A549 (cell line): ENCODE results near the gene CCDC102B. TPM values are rescaled to one million over a fixed set of nuclear protein-coding genes. Genes with fewer than 3 reads are reported as not detected.

Experiments
- ATAC-seq, 2 experiments: fragments of 200-7000 bp in 1 of 2; fragments of >200 bp in 1 of 2; cut with Nextera tagmentation in 1 of 2; cut with Tn5 transposase in 1 of 2; 3 replicates each; pipeline versions ENCODE4 v1.8.0 to v1.9.1; 2018 to 2020; ENCODE audit warnings: mild to moderate bottlenecking in 1 of 2, moderate library complexity in 1 of 2
- CTCF ChIA-PET: fragments of 300-600 bp; sonication (Branson Sonifier 250); formaldehyde crosslinking; extraction: SDS; loops from one replicate; lab custom pipeline; 2021; ENCODE audit warnings: antibody characterized with exemption, inconsistent platforms; lab: Yijun Ruan, JAX
- POLR2A ChIA-PET: fragments of 350-600 bp; formaldehyde crosslinking; extraction: SDS; loops from one replicate; lab custom pipeline; 2021; ENCODE audit warnings: antibody characterized with exemption, inconsistent platforms; lab: Yijun Ruan, JAX
- DNase-seq, 2 experiments: peaks; one replicate each; pipeline versions ENCODE4 v3.0.0 to v3.0.0-alpha.2; 2011 to 2016; ENCODE audit warnings: low read depth in 1 of 2, low spot score in 1 of 2
- FAIRE-seq: peaks from 2 replicates; lab custom pipeline; 2011; peaks lifted over from hg19 to GRCh38; lab: Jason Lieb, UNC
- H3K27ac ChIP-seq, 2 experiments: fragments of >200 bp; sonication (Bioruptor Twin); formaldehyde crosslinking; 3 replicates each; pipeline ENCODE4 v1.5.1; 2016 to 2017
- H3K4me1 ChIP-seq: fragments of >200 bp; sonication (Bioruptor Twin); formaldehyde crosslinking; 3 replicates; pipeline ENCODE4 v1.6.1; 2016
- H3K4me2 ChIP-seq: fragments of >200 bp; sonication (Bioruptor Twin); formaldehyde crosslinking; 3 replicates; pipeline ENCODE4 v1.6.1; 2016
- H3K4me3 ChIP-seq: fragments of >200 bp; sonication (Bioruptor Twin); formaldehyde crosslinking; 3 replicates; pipeline ENCODE4 v1.5.1; 2016
- H3K9me3 ChIP-seq: fragments of >200 bp; sonication (Bioruptor Twin); formaldehyde crosslinking; 3 replicates; pipeline ENCODE4 v1.6.1; 2016
- BHLHE40 ChIP-seq: IDR thresholded peaks from 2 replicates; pipeline ENCODE4 v1.6.1; 2012; ENCODE audit warnings: low read depth, low read length, inconsistent platforms
- CEBPB ChIP-seq, 2 experiments: fragments of >200 bp in 1 of 2; sonication (Bioruptor Twin) in 1 of 2; formaldehyde crosslinking in 1 of 2; IDR thresholded peaks; 2 replicates each; pipeline ENCODE4 v1.6.1; 2012 to 2016
- EHMT2 ChIP-seq: fragments of 200-600 bp; sonication (generic); IDR thresholded peaks from 2 replicates; pipeline ENCODE4 v1.6.1; 2016; ENCODE audit warnings: antibody characterized with exemption, low read depth, mild to moderate bottlenecking, moderate library complexity
- ELK1 ChIP-seq: fragments of 150-350 bp; IDR thresholded peaks from 2 replicates; pipeline ENCODE4 v1.6.1; 2014; ENCODE audit warnings: low read depth, mild to moderate bottlenecking, low read length
- FOSB ChIP-seq: fragments of 250-450 bp; sonication (Bioruptor Pico); IDR thresholded peaks from 2 replicates; pipeline ENCODE4 v1.5.0; 2020; ENCODE audit warnings: mild to moderate bottlenecking, moderate library complexity
- FOSL2 ChIP-seq, 2 experiments: fragments of 450-650 bp in 1 of 2; fragments of >200 bp in 1 of 2; sonication (Bioruptor Twin) in 1 of 2; formaldehyde crosslinking; IDR thresholded peaks; 2 replicates each; pipeline versions ENCODE4 v1.5.0 to v1.6.1; 2016 to 2020; ENCODE audit warnings: mild to moderate bottlenecking in 1 of 2, moderate library complexity in 1 of 2
- FOXS1 ChIP-seq: fragments of 250-450 bp; sonication (Bioruptor Pico); IDR thresholded peaks from 2 replicates; pipeline ENCODE4 v1.5.0; 2020; ENCODE audit warnings: mild to moderate bottlenecking, moderate library complexity
- HDAC2 ChIP-seq: fragments of 200-600 bp; sonication (generic); IDR thresholded peaks from 2 replicates; pipeline ENCODE4 v1.6.1; 2016
- HES2 ChIP-seq: fragments of >200 bp; sonication (Bioruptor Twin); formaldehyde crosslinking; IDR thresholded peaks from 2 replicates; pipeline ENCODE4 v1.6.1; 2016
- HEYL ChIP-seq: fragments of 250-450 bp; sonication (Bioruptor Pico); IDR thresholded peaks from 2 replicates; pipeline ENCODE4 v1.8.0; 2021; ENCODE audit warnings: mild to moderate bottlenecking, moderate library complexity
- HOXA7 ChIP-seq: fragments of 250-450 bp; sonication (Bioruptor Pico); IDR thresholded peaks from 2 replicates; pipeline ENCODE4 v1.5.0; 2020; ENCODE audit warnings: mild to moderate bottlenecking, moderate library complexity
- JUN ChIP-seq, 2 experiments: fragments of >200 bp; sonication (Bioruptor Twin); formaldehyde crosslinking; IDR thresholded peaks; 2 replicates in 1 of 2; 3 replicates in 1 of 2; pipeline ENCODE4 v1.6.1; 2016 to 2017
- JUNB ChIP-seq: fragments of >200 bp; sonication (Bioruptor Twin); formaldehyde crosslinking; IDR thresholded peaks from 2 replicates; pipeline ENCODE4 v1.6.1; 2016
- KDM5A ChIP-seq: fragments of 200-600 bp; sonication (generic); IDR thresholded peaks from 2 replicates; pipeline ENCODE4 v1.6.1; 2016; ENCODE audit warnings: antibody characterized with exemption, mild to moderate bottlenecking
- MAFK ChIP-seq: fragments of 450-650 bp; IDR thresholded peaks from 2 replicates; pipeline ENCODE4 v1.6.1; 2014; ENCODE audit not compliant: partially characterized antibody
- MAZ ChIP-seq: fragments of 150-350 bp; IDR thresholded peaks from 2 replicates; pipeline ENCODE4 v1.6.1; 2014; ENCODE audit warnings: antibody characterized with exemption, low read depth, low read length, borderline replicate concordance
- MYC ChIP-seq: IDR thresholded peaks from 2 replicates; pipeline ENCODE4 v1.6.1; 2012; ENCODE audit warnings: mild to moderate bottlenecking, inconsistent platforms, low read length, improper control_type of control experiment, borderline replicate concordance
- NPAS2 ChIP-seq: fragments of 250-450 bp; sonication (Bioruptor Pico); IDR thresholded peaks from 2 replicates; pipeline ENCODE4 v1.8.0; 2022; ENCODE audit warnings: mild to moderate bottlenecking, moderate library complexity, borderline replicate concordance
- PHF8 ChIP-seq: fragments of 200-600 bp; sonication (generic); IDR thresholded peaks from 2 replicates; pipeline ENCODE4 v1.6.1; 2016; ENCODE audit warnings: low read depth, mild to moderate bottlenecking, antibody characterized with exemption, moderate library complexity, borderline replicate concordance
- RAD21 ChIP-seq, 2 experiments: fragments of >200 bp in 1 of 2; sonication (Bioruptor Twin) in 1 of 2; formaldehyde crosslinking in 1 of 2; IDR thresholded peaks in 1 of 2; conservative IDR thresholded peaks in 1 of 2; 2 replicates in 1 of 2; 3 replicates in 1 of 2; pipeline ENCODE4 v1.6.1; 2012 to 2018; ENCODE audit warnings: inconsistent platforms in 1 of 2
- RCOR1 ChIP-seq: fragments of 150-350 bp; IDR thresholded peaks from 2 replicates; pipeline ENCODE4 v1.6.1; 2014; ENCODE audit warnings: antibody characterized with exemption, low read length, low read depth
- RFX5 ChIP-seq: fragments of 450-650 bp; IDR thresholded peaks from 2 replicates; pipeline ENCODE4 v1.7.1; 2014; ENCODE audit warnings: antibody characterized with exemption, mild to moderate bottlenecking, moderate library complexity
- TP53 ChIP-seq: fragments of 250-450 bp; sonication (Bioruptor Pico); IDR thresholded peaks from 2 replicates; pipeline ENCODE4 v1.5.0; 2021; ENCODE audit warnings: mild to moderate bottlenecking, moderate library complexity
- ZFP36 ChIP-seq: fragments of 450-650 bp; IDR thresholded peaks from 2 replicates; pipeline ENCODE4 v1.6.1; 2014; ENCODE audit warnings: borderline replicate concordance; ENCODE audit not compliant: partially characterized antibody
- ZNF302 ChIP-seq: fragments of 250-450 bp; sonication (Bioruptor Pico); IDR thresholded peaks from 2 replicates; pipeline ENCODE4 v1.9.0; 2021; ENCODE audit warnings: inconsistent platforms, mild to moderate bottlenecking, moderate library complexity
- ZSCAN20 ChIP-seq: fragments of 250-450 bp; sonication (Bioruptor Pico); IDR thresholded peaks from 2 replicates; pipeline ENCODE4 v1.8.0; 2022; ENCODE audit warnings: mild to moderate bottlenecking, moderate library complexity
- WGBS: methylation state at CpG from one replicate; pipeline ENCODE4 v1.1.6; 2017; ENCODE audit errors: missing lambda C conversion rate; 5-methylcytosine and 5-hydroxymethylcytosine counted together
- polyA plus RNA-seq, 4 experiments: library from polyadenylated mRNA; depleted of rRNA in 3 of 4; stranded (reverse); fragments of >200 nt; fragmentation: RNase III in 1 of 4; extraction: RNeasy Plus Mini Kit Qiagen cat#74134 plus additional on column Dnase treatment in 1 of 4; gene quantifications; 2 replicates in 3 of 4; 3 replicates in 1 of 4; pipeline ENCODE4 v1.2.3, GENCODE V29; 2011 to 2017
- TF ChIP-seq, protein P1 (sequence below): IDR thresholded peaks from 2 replicates; pipeline ENCODE4 v1.6.1; 2012

CCDC102B gene
- polyA plus RNA-seq, 2 of the 4 experiments (the other 2 are of a cell fraction): 1.2 to 1.6 TPM

- Histone ChIP-seq H3K4me1 (no peaks in the 10 kb centered on the region), H3K4me3 (no peak overlapping the region), H3K27ac (no peak overlapping the region)
- POLR2A ChIA-PET: no interaction called here
- DNase-seq: no peak
- CTCF ChIA-PET: no interaction called here
- ATAC-seq: no peak
- no peak for TF ChIP-seq EHMT2
- no peak for TF ChIP-seq CEBPB (IDR thresholded peaks at IDR 0.05)
- TF ChIP-seq KDM5A: no peak
- no peak for TF ChIP-seq NPAS2 (CRISPR knock-in tag)
- TF ChIP-seq ELK1: no peak
- TF ChIP-seq JUN (IDR thresholded peaks at IDR 0.05): no peak
- no peak for TF ChIP-seq ZFP36
- TF ChIP-seq MAFK: no peak
- TF ChIP-seq BHLHE40: no peak
- no peak for TF ChIP-seq ZNF302 (CRISPR knock-in tag)
- TF ChIP-seq MYC: no peak
- TF ChIP-seq FOSB (CRISPR knock-in tag): no peak
- TF ChIP-seq JUNB: no peak
- no peak for TF ChIP-seq RCOR1
- TF ChIP-seq HOXA7 (CRISPR knock-in tag): no peak
- TF ChIP-seq RFX5: no peak
- TF ChIP-seq HEYL (CRISPR knock-in tag): no peak
- no peak for TF ChIP-seq HES2
- TF ChIP-seq, all 56 proteins: peak for 0
- Histone ChIP-seq H3K4me2 (no peak overlapping the region), H3K9me3 (no peaks in the 10 kb centered on the region)
- WGBS: 31% methylated on average over 2 of the region's 2 CpGs
- FAIRE-seq: no peak
Measured at GRCh38 chr18:68919900-68920299, 122.0 kb downstream of the CCDC102B start.

GRCh38 chr18:68922392-68922791 is 124.5 kb downstream of the CCDC102B start:
- H3K27ac ChIP-seq: no peak overlapping the region
- POLR2A ChIA-PET: no interaction called here
- CTCF ChIA-PET: no interaction called here
- ATAC-seq: no peak
- H3K4me1 ChIP-seq: no peaks in the 10 kb centered on the region
- no peak for DNase-seq
- H3K9me3 ChIP-seq: no peaks in the 10 kb centered on the region
- no peak overlapping the region for H3K4me2 ChIP-seq
- no peak for FAIRE-seq
- WGBS: 11% methylated on average over 3 of the region's 3 CpGs
- no peak overlapping the region for H3K4me3 ChIP-seq
- no peak for TF ChIP-seq TP53 (CRISPR knock-in tag)
- TF ChIP-seq, protein P1, sequence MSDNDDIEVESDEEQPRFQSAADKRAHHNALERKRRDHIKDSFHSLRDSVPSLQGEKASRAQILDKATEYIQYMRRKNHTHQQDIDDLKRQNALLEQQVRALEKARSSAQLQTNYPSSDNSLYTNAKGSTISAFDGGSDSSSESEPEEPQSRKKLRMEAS: no peak
- no peak for TF ChIP-seq RAD21 (conservative IDR thresholded peaks at IDR 0.05 in 1 of 2, IDR thresholded peaks at IDR 0.05 in 1 of 2)
- TF ChIP-seq FOSL2 (IDR thresholded peaks at IDR 0.05): no peak
- no peak for TF ChIP-seq FOSL2 (CRISPR knock-in tag; IDR thresholded peaks at IDR 0.05)
- no peak for TF ChIP-seq CEBPB (IDR thresholded peaks at IDR 0.05)
- TF ChIP-seq HDAC2: no peak
- TF ChIP-seq KDM5A: no peak
- no peak for TF ChIP-seq BHLHE40
- TF ChIP-seq NPAS2 (CRISPR knock-in tag): no peak
- no peak for TF ChIP-seq MAZ
- TF ChIP-seq PHF8: no peak
- no peak for TF ChIP-seq ELK1
- no peak for TF ChIP-seq ZSCAN20 (CRISPR knock-in tag)
- TF ChIP-seq FOXS1: no peak
- TF ChIP-seq JUN (IDR thresholded peaks at IDR 0.05): no peak
- no peak for TF ChIP-seq ZFP36
